Activated naive CD4-positive, alpha-beta T cell (primary cell): ENCODE results near the gene ADAMTS17.

ENCODE experiments used
- DNase-seq, 4 experiments: peaks; one replicate each; lab custom pipeline; 2025; lab: John Stamatoyannopoulos, UW

ADAMTS17 gene

GRCh38 chr15:100134089-100134583 lies 207.6 kb downstream of the ADAMTS17 start:
- DNase-seq: no peak

- no peak for DNase-seq
These were observed 208.8 kb downstream of the ADAMTS17 start for GRCh38 chr15:100133001-100133400.

- DNase-seq: no peak
These were observed 209.5 kb downstream of the ADAMTS17 start for GRCh38 chr15:100132309-100132708.

GRCh38 chr15:100131321-100132224 lies 210.2 kb downstream of the ADAMTS17 start:
- no peak for DNase-seq

- DNase-seq: no peak
These were observed 212.1 kb downstream of the ADAMTS17 start for GRCh38 chr15:100129677-100130076.

- no peak for DNase-seq
These were observed 216.2 kb downstream of the ADAMTS17 start for GRCh38 chr15:100125401-100126191.

GRCh38 chr15:100124936-100125335 lies 216.8 kb downstream of the ADAMTS17 start:
- DNase-seq: no peak

- DNase-seq: no peak
These were observed 217.4 kb downstream of the ADAMTS17 start for GRCh38 chr15:100124361-100124760.

- no peak for DNase-seq
These were observed 218.2 kb downstream of the ADAMTS17 start for GRCh38 chr15:100123611-100124010.

GRCh38 chr15:100121285-100121684 lies 220.5 kb downstream of the ADAMTS17 start:
- no peak for DNase-seq

GRCh38 chr15:100120111-100120510 lies 221.7 kb downstream of the ADAMTS17 start:
- DNase-seq: no peak

- no peak for DNase-seq
These were observed 223.2 kb downstream of the ADAMTS17 start for GRCh38 chr15:100118546-100118945.

GRCh38 chr15:100116416-100117190 lies 225.2 kb downstream of the ADAMTS17 start:
- no peak for DNase-seq

- DNase-seq: no peak
These were observed 226.1 kb downstream of the ADAMTS17 start for GRCh38 chr15:100115711-100116090.

GRCh38 chr15:100115066-100115710 lies 226.6 kb downstream of the ADAMTS17 start:
- no peak for DNase-seq

GRCh38 chr15:100114571-100114970 lies 227.2 kb downstream of the ADAMTS17 start:
- no peak for DNase-seq

GRCh38 chr15:100114100-100114499 lies 227.7 kb downstream of the ADAMTS17 start:
- DNase-seq: no peak

GRCh38 chr15:100113351-100114080 lies 228.3 kb downstream of the ADAMTS17 start:
- DNase-seq: no peak

- DNase-seq: no peak
These were observed 229.0 kb downstream of the ADAMTS17 start for GRCh38 chr15:100112636-100113305.

- DNase-seq: no peak
These were observed 229.7 kb downstream of the ADAMTS17 start for GRCh38 chr15:100112061-100112420.
